Keratinocyte (primary cell): ENCODE results near the gene TENM3.

Source experiments
- EZH2 ChIP-seq: IDR thresholded peaks from one replicate; pipeline ENCODE4 v1.6.1; 2012; ENCODE audit warnings: inconsistent platforms, mild to moderate bottlenecking, low read length, moderate library complexity
- TF ChIP-seq, protein P1 (sequence below), 3 experiments: IDR thresholded peaks in 1 of 3; conservative IDR thresholded peaks in 1 of 3; optimal IDR thresholded peaks in 1 of 3; 2 replicates in 2 of 3; 3 replicates in 1 of 3; pipeline versions ENCODE3 to v1.5.1; 2011; ENCODE audit warnings: low read length in 3 of 3, mild to moderate bottlenecking in 3 of 3, moderate library complexity in 2 of 3, control low read depth in 1 of 3, inconsistent platforms in 1 of 3; ENCODE audit not compliant: insufficient read depth in 2 of 3; ENCODE audit errors: extremely low read depth in 1 of 3

DNA sequence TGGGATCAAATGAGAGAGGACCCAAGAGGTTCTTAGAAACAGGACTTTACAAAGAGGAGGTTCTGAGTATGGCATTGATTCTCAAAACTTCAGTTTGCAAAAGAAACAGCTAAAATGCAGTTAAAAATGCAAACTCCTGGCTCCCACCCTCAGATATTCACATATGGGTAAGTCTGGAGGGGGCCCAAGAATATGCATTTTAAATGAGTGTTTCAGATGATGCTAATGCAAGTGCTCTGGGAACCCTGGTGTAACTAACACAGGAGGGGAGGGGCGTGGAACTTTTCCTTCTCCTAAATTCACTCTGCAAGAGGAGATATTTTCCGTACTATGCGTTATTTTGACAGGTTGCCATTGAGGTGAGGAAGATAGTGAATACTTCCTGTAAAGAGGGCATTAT is 168.2 kb downstream of the TENM3 start:
- TF ChIP-seq, protein P1, sequence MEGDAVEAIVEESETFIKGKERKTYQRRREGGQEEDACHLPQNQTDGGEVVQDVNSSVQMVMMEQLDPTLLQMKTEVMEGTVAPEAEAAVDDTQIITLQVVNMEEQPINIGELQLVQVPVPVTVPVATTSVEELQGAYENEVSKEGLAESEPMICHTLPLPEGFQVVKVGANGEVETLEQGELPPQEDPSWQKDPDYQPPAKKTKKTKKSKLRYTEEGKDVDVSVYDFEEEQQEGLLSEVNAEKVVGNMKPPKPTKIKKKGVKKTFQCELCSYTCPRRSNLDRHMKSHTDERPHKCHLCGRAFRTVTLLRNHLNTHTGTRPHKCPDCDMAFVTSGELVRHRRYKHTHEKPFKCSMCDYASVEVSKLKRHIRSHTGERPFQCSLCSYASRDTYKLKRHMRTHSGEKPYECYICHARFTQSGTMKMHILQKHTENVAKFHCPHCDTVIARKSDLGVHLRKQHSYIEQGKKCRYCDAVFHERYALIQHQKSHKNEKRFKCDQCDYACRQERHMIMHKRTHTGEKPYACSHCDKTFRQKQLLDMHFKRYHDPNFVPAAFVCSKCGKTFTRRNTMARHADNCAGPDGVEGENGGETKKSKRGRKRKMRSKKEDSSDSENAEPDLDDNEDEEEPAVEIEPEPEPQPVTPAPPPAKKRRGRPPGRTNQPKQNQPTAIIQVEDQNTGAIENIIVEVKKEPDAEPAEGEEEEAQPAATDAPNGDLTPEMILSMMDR (optimal IDR thresholded peaks at IDR 0.05 in 1 of 3, IDR thresholded peaks at IDR 0.05 in 1 of 3, conservative IDR thresholded peaks at IDR 0.05 in 1 of 3; ENCODE audit: extremely low read depth in 1 of 3, insufficient read depth in 2 of 3, low read length in 3 of 3) = no peak
- no peak for TF ChIP-seq EZH2
